BE2C (cell line): ENCODE measurements around the gene AASDHPPT.

Source experiments
- DNase-seq: peaks from one replicate; pipeline ENCODE4 v3.0.0-alpha.2; 2020
- H3K27me3 ChIP-seq: fragments of 250-450 bp; sonication (Bioruptor Pico); 2 replicates; pipeline ENCODE4 v1.5.1; 2020; ENCODE audit warnings: mild to moderate bottlenecking
- H3K36me3 ChIP-seq: fragments of 250-450 bp; sonication (Bioruptor Pico); 2 replicates; pipeline ENCODE4 v1.5.1; 2020; ENCODE audit warnings: mild to moderate bottlenecking
- H3K4me1 ChIP-seq: fragments of 250-450 bp; sonication (Bioruptor Pico); 2 replicates; pipeline ENCODE4 v1.5.1; 2020
- H3K4me3 ChIP-seq: 2 replicates; pipeline ENCODE4 v1.5.1; 2011; ENCODE audit warnings: low read depth, low read length
- H3K9me3 ChIP-seq: fragments of 250-450 bp; sonication (Bioruptor Pico); 2 replicates; pipeline ENCODE4 v1.5.1; 2020
- CTCF ChIP-seq: IDR thresholded peaks from 2 replicates; pipeline ENCODE4 v1.5.1; 2012; ENCODE audit warnings: mild to moderate bottlenecking, low read depth, low read length

The AASDHPPT gene

GRCh38 chr11:106076171-106076918 lies 1.1 kb upstream of the AASDHPPT start:
- Histone ChIP-seq H3K4me3 (peak overlapping the region; percentile 87), H3K4me1 (no peaks in the 10 kb centered on the region), H3K27me3 (no peaks in the 10 kb centered on the region), H3K36me3 (peaks cover 21% of the 10 kb centered on the region), H3K9me3 (no peaks in the 10 kb centered on the region)
- peak; percentile 13 for DNase-seq
- no peak for TF ChIP-seq CTCF

- peaks cover 24% of the 10 kb centered on the region for H3K36me3 ChIP-seq
- DNase-seq: peak; percentile 99
- H3K9me3 ChIP-seq: no peaks in the 10 kb centered on the region
- no peaks in the 10 kb centered on the region for H3K4me1 ChIP-seq
- H3K4me3 ChIP-seq: peak within 1 kb of the TSS; percentile 87
- no peaks in the 10 kb centered on the region for H3K27me3 ChIP-seq
- peak; percentile 61 for TF ChIP-seq CTCF
Observed at GRCh38 chr11:106076919-106077608, 398 bp upstream of the AASDHPPT start, which contains the start of gene KBTBD3. KBTBD3 (minus strand) TSS chr11:106077347; CDS start chr11:106059097, 18,250 bp downstream.

- H3K36me3 ChIP-seq: peaks cover 41% of the 10 kb centered on the region
- no peak overlapping the region for H3K4me3 ChIP-seq
Observed at GRCh38 chr11:106082096-106082495, 4.6 kb downstream of the AASDHPPT start.

GRCh38 chr11:106086135-106086534 lies 8.7 kb downstream of the AASDHPPT start:
- peaks cover 35% of the 10 kb centered on the region for H3K36me3 ChIP-seq
- DNase-seq: no peak
- no peaks in the 10 kb centered on the region for H3K4me1 ChIP-seq
- no peak overlapping the region for H3K4me3 ChIP-seq
- TF ChIP-seq CTCF: no peak
- no peaks in the 10 kb centered on the region for H3K27me3 ChIP-seq
- H3K9me3 ChIP-seq: no peaks in the 10 kb centered on the region

More at GRCh38 chr11:106082096-106082495, 4.6 kb downstream of the AASDHPPT start:
- DNase-seq: no peak
- no peaks in the 10 kb centered on the region for H3K27me3 ChIP-seq
- no peaks in the 10 kb centered on the region for H3K9me3 ChIP-seq
- H3K4me1 ChIP-seq: no peaks in the 10 kb centered on the region
- no peak for TF ChIP-seq CTCF

- H3K27me3 ChIP-seq: no peaks in the 10 kb centered on the region
- no peak overlapping the region for H3K4me3 ChIP-seq
- peaks cover 38% of the 10 kb centered on the region for H3K36me3 ChIP-seq
- no peak for TF ChIP-seq CTCF
- DNase-seq: no peak
- no peaks in the 10 kb centered on the region for H3K9me3 ChIP-seq
- no peaks in the 10 kb centered on the region for H3K4me1 ChIP-seq
Observed at GRCh38 chr11:106086850-106087249, 9.4 kb downstream of the AASDHPPT start.
